BJ (cell line): Measurements from ENCODE around the gene ACADS. TPM values are rescaled to one million over a fixed set of nuclear protein-coding genes. Genes with fewer than 3 reads are reported as not detected.

Source experiments
- CTCF ChIA-PET: fragments of 350-600 bp; formaldehyde crosslinking; extraction: SDS; loops from one replicate; lab custom pipeline; 2021; ENCODE audit warnings: antibody characterized with exemption, inconsistent platforms; lab: Yijun Ruan, JAX
- POLR2A ChIA-PET: fragments of 300-600 bp; sonication (Branson Sonifier 250); formaldehyde crosslinking; extraction: SDS; loops from one replicate; lab custom pipeline; 2021; ENCODE audit warnings: antibody characterized with exemption; lab: Charles Lee
- DNase-seq: peaks from one replicate; pipeline ENCODE4 v3.0.0-alpha.2; 2011; ENCODE audit warnings: low read depth
- H3K27me3 ChIP-seq: 2 replicates; pipeline ENCODE4 v1.6.0; 2011; ENCODE audit warnings: low read length; ENCODE audit not compliant: control insufficient read depth, insufficient read depth
- H3K36me3 ChIP-seq: 2 replicates; pipeline ENCODE4 v1.5.1; 2011; ENCODE audit warnings: low read length; ENCODE audit not compliant: control insufficient read depth, insufficient read depth
- H3K4me3 ChIP-seq: 2 replicates; pipeline ENCODE4 v1.5.1; 2011; ENCODE audit warnings: low read depth, mild to moderate bottlenecking, control low read depth, low read length
- polyA plus RNA-seq: library from polyadenylated mRNA; depleted of rRNA; stranded (reverse); fragments of >200 nt; gene quantifications from 2 replicates; pipeline ENCODE4 v1.2.3, GENCODE V29; 2011
- TF ChIP-seq, protein P1 (sequence below): IDR thresholded peaks from 2 replicates; pipeline ENCODE4 v1.5.1; 2011; ENCODE audit warnings: low read depth, mild to moderate bottlenecking, control low read depth, inconsistent platforms, low read length, moderate library complexity; ENCODE audit not compliant: insufficient read depth

Gene ACADS
- polyA plus RNA-seq, 1 experiment = 11.9 TPM

DNA sequence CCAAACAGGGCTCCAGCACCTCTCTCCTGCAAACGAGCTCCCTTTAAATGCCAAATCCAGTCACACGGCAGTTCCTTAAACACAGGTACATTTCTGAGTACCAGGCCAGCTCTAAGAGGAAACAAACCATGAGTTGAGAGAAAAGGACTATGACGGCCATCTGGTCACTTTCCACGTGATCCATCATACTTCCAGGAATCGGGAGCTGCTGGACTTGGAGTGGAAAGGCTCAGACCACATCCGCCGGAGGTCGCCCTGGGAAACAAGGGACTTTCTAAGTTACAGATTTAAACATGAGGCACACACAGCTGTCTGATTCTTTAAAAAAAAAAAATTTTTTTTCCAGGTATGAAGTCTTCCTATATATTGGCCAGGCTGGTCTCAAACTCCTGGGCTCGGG lies 39.2 kb downstream of the ACADS start:
- CTCF ChIA-PET = interaction anchor here (0.6 kb wide), 1 partner anchor 41 kb away, joined by 3 read pairs; no protein-coding TSS in a partner anchor
- POLR2A ChIA-PET = no interaction called here
- Histone ChIP-seq H3K27me3 (no peaks in the 10 kb centered on the region), H3K4me3 (no peak overlapping the region), H3K36me3 (peaks cover 31% of the 10 kb centered on the region)
- no peak for DNase-seq
- TF ChIP-seq, protein P1, sequence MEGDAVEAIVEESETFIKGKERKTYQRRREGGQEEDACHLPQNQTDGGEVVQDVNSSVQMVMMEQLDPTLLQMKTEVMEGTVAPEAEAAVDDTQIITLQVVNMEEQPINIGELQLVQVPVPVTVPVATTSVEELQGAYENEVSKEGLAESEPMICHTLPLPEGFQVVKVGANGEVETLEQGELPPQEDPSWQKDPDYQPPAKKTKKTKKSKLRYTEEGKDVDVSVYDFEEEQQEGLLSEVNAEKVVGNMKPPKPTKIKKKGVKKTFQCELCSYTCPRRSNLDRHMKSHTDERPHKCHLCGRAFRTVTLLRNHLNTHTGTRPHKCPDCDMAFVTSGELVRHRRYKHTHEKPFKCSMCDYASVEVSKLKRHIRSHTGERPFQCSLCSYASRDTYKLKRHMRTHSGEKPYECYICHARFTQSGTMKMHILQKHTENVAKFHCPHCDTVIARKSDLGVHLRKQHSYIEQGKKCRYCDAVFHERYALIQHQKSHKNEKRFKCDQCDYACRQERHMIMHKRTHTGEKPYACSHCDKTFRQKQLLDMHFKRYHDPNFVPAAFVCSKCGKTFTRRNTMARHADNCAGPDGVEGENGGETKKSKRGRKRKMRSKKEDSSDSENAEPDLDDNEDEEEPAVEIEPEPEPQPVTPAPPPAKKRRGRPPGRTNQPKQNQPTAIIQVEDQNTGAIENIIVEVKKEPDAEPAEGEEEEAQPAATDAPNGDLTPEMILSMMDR = no peak

DNA sequence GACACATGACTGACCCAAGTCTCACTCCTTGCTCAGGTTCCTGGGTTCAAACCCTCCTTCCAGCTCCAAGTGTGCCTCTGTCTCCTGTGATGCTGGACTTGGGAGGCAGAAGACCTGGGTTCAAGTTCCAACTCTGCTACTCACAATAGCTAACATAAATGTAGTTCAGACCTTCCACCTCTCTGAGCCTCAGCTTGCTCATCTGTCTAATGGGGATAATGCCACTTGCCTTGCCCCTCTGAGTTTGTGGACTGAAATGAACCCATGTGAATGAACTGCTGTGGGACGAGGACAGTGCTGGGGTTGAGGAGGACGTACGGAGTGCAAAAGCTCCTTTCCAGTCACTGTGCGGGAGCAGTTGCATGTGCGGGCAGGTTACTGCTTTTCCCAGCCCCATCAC lies 40.9 kb downstream of the ACADS start:
- Histone ChIP-seq H3K27me3 (no peaks in the 10 kb centered on the region), H3K4me3 (no peak overlapping the region), H3K36me3 (peaks cover 29% of the 10 kb centered on the region)
- TF ChIP-seq, protein P1 = no peak
- no peak for DNase-seq
- CTCF ChIA-PET = interaction anchor here (1.4 kb wide), 1 partner anchor 16 kb away, joined by 4 read pairs; no protein-coding TSS in a partner anchor
- POLR2A ChIA-PET = no interaction called here

DNA sequence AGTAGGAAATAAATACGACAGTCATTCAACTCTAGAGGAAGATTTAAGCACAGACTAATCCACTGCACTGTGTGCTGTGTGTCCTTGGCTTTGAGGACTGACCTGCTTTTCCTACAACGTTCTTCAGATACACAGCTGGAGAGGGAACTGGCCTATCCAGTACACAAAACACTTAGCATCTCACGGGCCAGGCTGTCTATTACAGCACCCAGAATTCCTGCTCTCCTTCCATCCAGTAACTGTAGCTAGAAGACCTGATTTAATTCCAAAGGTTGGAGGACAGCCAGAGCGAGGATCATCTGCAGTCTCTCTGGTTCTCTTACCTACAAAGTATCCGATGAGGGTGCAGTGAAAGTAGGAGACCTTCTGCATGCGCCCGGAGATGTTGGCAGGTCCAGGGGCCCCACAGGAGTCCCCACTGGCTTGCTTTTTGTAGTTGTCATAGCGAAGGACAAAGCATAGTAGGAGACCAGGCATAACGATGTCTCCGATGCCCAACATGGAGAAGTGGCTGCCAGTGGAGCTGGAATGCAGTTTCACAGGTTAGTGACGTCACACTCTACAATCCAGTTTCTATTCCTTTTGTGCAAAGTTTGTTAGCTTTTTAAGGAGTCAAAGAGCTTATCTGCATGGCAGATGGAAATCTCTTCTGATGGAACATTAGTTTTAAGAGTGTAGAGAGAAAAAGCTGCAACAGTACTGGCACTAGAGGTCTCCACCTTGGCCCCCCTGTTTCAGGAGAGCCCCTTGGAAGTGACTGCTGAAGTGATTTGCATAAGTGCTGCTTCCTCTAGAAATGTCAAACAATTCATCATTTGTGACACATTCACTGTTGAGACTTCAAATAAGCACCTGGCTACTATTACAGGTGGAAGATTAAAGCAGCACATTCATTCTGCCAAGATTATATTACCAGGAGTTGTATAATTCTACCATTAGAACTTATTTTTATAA lies 41.7 kb downstream of the ACADS start:
- Histone ChIP-seq H3K27me3 (no peaks in the 10 kb centered on the region), H3K4me3 (no peak overlapping the region), H3K36me3 (peaks cover 29% of the 10 kb centered on the region)
- no peak for DNase-seq
- ChIA-PET POLR2A (no interaction called here), CTCF (interaction anchor here (0.9 kb wide), 1 partner anchor 28 kb away, joined by 3 read pairs; no protein-coding TSS in a partner anchor)
- TF ChIP-seq, protein P1 = no peak

DNA sequence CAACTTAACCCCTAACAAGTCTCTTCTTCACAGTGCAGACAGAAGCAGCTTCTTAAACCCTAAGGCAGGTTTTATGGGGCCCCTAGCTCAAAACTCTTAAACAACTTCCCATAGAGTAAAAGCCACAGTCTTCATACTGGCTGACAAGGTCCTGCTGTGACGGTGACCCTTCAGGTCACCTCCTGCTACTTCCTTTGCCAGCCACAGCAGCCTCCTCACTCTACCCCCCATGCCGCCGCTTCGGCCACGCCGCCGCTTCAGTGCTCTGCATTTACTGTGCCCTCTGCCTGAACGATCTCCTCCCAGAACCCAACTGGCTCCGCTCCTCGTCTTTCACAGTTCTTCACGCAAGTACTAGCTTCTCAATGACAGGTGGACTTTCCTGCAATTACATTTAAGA lies 45.5 kb downstream of the ACADS start:
- POLR2A ChIA-PET = no interaction called here
- no peak for DNase-seq
- no peak overlapping the region for H3K4me3 ChIP-seq
- TF ChIP-seq, protein P1 = no peak
- no peaks in the 10 kb centered on the region for H3K27me3 ChIP-seq
- CTCF ChIA-PET = no interaction called here
- peaks cover 22% of the 10 kb centered on the region for H3K36me3 ChIP-seq

DNA sequence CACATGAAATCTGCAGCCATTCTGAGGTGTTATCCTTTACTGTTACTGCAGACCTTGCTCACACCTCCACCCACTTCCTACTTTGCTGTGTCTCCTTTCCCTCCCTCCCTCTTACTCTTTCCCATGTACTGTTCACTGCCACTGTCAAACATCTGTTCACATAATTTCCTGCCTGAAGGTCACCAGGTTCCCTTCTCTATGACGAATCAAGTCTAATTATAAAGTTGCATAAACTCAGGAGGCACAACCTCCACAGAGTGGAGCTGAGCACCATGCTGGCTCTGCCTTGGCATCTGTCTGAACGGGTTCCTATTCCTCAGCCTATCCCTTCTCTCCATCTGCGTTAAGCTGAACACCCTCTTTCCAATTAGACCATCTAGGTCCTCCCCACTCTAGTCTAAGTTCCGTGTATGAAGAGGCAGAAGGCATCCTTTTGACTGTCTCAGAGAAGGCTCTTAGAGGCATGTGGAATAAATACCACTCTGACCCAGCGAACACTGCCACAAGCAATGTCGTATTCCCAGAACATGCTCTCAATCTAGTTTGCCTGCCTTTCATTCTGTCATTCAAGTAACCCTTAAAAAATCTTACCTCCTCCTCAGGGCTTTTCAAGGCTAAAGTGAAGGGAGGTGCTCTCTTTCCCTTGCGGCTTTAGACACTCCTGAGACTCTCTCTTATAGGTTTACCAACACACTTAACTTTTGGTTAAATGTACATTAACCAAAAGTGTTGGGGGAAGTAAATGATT lies 48.7 kb downstream of the ACADS start:
- DNase-seq = no peak
- H3K4me3 ChIP-seq = no peak overlapping the region
- H3K36me3 ChIP-seq = peaks cover 5% of the 10 kb centered on the region; the same call in 1 of the 2 replicates
- TF ChIP-seq, protein P1 = no peak
- no peaks in the 10 kb centered on the region for H3K27me3 ChIP-seq
- ChIA-PET POLR2A (no interaction called here), CTCF (interaction anchor here (0.5 to 1.2 kb wide), 2 partner anchors 12 to 27 kb away, joined by 3 read pairs; no protein-coding TSS in a partner anchor)
